Mammary epithelial cell (primary cell): Measurements from ENCODE around the gene LYST.

Experiments used
- CTCF ChIP-seq, 2 donors: IDR thresholded peaks in 1 of 2; conservative IDR thresholded peaks in 1 of 2; 2 replicates each; pipeline ENCODE4 v1.5.1; 2011 to 2012; ENCODE audit warnings: inconsistent platforms in 2 of 2, low read length in 2 of 2, mild to moderate bottlenecking in 2 of 2, control low read depth in 1 of 2, low read depth in 1 of 2; ENCODE audit not compliant: insufficient read depth in 1 of 2; ENCODE audit errors: extremely low read depth in 1 of 2
- EZH2 ChIP-seq: IDR thresholded peaks from 2 replicates; pipeline ENCODE4 v1.6.1; 2012; ENCODE audit warnings: low read length, inconsistent platforms, borderline replicate concordance

GRCh38 chr1:235724730-235725129 lies 142.0 kb downstream of the LYST start:
- no peak for TF ChIP-seq CTCF (conservative IDR thresholded peaks at IDR 0.05 in 1 of 2, IDR thresholded peaks at IDR 0.05 in 1 of 2; ENCODE audit: extremely low read depth in 1 of 2, insufficient read depth in 1 of 2, low read depth in 1 of 2, low read length in 2 of 2)
- no peak for TF ChIP-seq EZH2
